ENCODE results near the gene EP400.
A peak's percentile ranks its signal among the peaks of the same experiment; 100 is the strongest.
"Not testable (repeated sequence)": the region's sequence is repeated elsewhere in the genome, so short reads cannot be mapped to it uniquely, and the experiment has no call there.

Gene EP400

GRCh38 chr12:132036063-132036683, 86.4 kb downstream of the EP400 start:
- DNase-seq (ENCODE audit: insufficient read length, low spot score) (no peak), FAIRE-seq (peak; percentile 86)

GRCh38 chr12:132040906-132041606, 91.3 kb downstream of the EP400 start:
- no peak for FAIRE-seq

GRCh38 chr12:132043216-132043615, 93.5 kb downstream of the EP400 start:
- no peak for FAIRE-seq
- DNase-seq (ENCODE audit: insufficient read length, low spot score): no peak

More at GRCh38 chr12:132040906-132041606, 91.3 kb downstream of the EP400 start:
- no peak for DNase-seq (ENCODE audit: insufficient read length, low spot score)

GRCh38 chr12:132043770-132044467, 94.2 kb downstream of the EP400 start:
- FAIRE-seq (no peak), DNase-seq (ENCODE audit: insufficient read length, low spot score) (no peak)

- no peak for FAIRE-seq
- no peak for DNase-seq (ENCODE audit: insufficient read length, low spot score)
Observed at GRCh38 chr12:132044661-132045412, 95.1 kb downstream of the EP400 start.

GRCh38 chr12:132045751-132046150, 96.0 kb downstream of the EP400 start:
- FAIRE-seq (no peak), DNase-seq (ENCODE audit: insufficient read length, low spot score) (no peak)

DNA sequence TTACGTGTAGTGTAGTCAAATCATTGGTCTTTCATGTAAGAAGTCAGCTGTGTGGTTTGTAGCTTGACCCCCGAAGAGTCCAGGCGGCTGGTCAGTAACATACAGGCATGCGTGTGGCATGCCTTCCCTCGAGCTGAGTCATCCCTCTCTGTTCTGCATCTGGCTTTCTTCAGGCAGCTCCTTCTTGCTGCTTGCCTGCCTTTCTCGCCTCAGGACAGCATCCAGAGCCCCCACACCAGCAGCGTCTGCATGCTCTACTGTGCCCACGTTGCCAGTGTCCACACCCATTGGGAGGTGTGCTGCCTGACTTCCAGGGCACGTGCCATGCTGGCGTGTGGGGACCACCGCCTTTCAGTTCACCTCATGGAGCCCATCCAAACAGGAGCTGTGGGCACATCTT, 96.8 kb downstream of the EP400 start:
- FAIRE-seq (peak; percentile 4), DNase-seq (ENCODE audit: insufficient read length, low spot score) (no peak)

- DNase-seq (ENCODE audit: insufficient read length, low spot score); FAIRE-seq: not testable (repeated sequence)
Observed at GRCh38 chr12:132047630-132048029, 97.9 kb downstream of the EP400 start.

DNA sequence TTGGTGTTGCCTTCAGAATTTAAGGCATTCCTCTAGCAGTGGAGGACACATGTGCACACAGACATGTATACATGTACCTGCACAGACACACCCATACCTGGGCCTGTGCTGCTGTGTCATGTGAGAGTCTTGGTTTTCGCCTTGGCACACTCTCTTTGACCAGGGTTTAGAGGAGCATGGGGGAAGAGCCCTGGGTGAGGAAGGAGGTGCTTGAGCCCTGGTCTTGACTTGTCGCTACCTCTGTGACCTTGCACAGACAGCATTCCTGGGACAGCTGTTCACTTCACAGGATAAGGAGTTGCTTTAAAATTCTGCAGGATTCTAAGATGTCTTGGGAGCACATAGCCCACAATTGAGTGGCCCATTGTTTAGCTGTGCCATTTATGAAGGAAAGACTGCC, 99.7 kb downstream of the EP400 start:
- no peak for FAIRE-seq
- DNase-seq (ENCODE audit: insufficient read length, low spot score): no peak

DNA sequence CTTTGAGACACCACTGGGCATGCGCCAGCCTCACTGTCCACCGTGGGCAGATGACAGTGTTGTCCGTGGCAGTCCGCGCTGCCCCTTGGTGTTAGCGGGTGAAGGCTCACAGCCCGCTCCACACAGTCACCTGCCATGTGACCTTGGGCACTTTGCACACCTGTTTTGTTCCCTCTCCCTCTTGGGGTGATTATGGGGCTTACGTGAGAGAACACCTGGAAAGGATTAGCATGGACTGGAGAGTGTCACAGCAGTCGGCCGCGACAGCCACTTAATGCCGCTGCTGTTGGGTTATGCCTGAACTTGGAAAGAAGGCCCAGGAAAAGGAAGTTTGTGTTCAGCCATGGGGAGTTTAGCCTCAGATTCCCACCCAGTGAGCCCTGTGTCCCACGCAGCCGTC, 100.1 kb downstream of the EP400 start:
- FAIRE-seq (no peak), DNase-seq (ENCODE audit: insufficient read length, low spot score) (no peak)

GRCh38 chr12:132051718-132052117, 102.0 kb downstream of the EP400 start:
- not testable (repeated sequence) for DNase-seq (ENCODE audit: insufficient read length, low spot score); FAIRE-seq

DNA sequence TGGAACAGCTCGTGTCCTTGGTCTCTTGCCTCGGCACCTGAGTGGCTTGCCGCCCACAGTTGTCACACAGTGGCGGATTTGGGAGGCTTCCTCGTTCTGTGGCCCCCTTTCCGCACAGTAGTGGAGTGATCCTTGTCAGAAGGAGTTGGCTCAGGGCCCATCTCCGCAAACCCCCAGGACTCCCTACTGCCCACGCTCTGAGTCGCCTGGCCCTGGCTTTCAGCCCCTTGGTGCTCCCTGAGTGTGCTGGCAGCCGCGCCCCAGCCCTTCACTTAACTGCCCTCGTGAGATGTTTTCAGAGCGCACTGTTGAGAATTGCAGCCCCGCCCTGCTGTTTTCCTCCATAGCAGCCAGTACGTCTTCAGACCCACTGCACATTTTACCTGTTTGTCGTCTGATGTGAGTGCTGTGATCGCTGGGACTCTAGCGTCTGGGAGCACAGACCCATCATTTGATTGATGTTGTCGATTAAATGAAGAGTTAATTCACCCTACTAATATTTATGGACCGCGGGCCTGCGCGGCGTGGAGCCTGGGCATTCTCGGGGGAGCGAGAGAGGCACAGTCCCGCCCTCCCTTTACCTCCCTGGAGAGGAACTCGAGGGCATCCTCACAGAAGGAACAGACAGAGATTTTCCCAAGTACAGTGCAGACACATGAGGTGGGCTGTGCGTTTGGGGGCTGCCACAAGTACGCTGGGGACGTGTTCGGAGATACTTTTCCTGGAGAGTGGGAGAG, 102.6 kb downstream of the EP400 start:
- FAIRE-seq (no peak), DNase-seq (ENCODE audit: insufficient read length, low spot score) (no peak)

GRCh38 chr12:132053338-132054330, 103.9 kb downstream of the EP400 start:
- DNase-seq (ENCODE audit: insufficient read length, low spot score): no peak
- FAIRE-seq: no peak

GRCh38 chr12:132054983-132055382, 105.2 kb downstream of the EP400 start:
- DNase-seq (ENCODE audit: insufficient read length, low spot score): no peak
- FAIRE-seq: no peak

GRCh38 chr12:132055535-132056096, 105.9 kb downstream of the EP400 start:
- DNase-seq (ENCODE audit: insufficient read length, low spot score) (no peak), FAIRE-seq (peak; percentile 94)

GRCh38 chr12:132056320-132056719, 106.6 kb downstream of the EP400 start:
- DNase-seq (ENCODE audit: insufficient read length, low spot score) (no peak), FAIRE-seq (no peak)

DNA sequence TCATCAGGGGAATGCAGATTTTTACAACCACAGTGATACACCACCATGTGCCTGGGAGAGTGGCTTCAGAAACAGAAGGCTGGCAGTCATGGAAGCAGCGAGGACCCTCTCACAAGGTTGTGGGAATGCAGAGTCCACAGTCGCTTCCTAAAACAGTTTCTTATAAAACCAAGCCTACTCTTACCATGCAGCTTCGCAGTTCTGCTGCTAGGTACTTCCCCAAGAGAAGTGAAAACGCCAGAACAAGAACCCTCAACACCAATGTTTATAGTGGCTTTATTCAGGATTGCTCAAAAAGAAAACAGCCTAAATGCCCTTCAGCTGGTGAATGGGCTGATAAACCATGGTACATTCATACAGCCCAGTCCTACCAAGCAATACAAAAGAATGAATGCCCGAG, 107.2 kb downstream of the EP400 start:
- FAIRE-seq: no peak
- no peak for DNase-seq (ENCODE audit: insufficient read length, low spot score)

DNA sequence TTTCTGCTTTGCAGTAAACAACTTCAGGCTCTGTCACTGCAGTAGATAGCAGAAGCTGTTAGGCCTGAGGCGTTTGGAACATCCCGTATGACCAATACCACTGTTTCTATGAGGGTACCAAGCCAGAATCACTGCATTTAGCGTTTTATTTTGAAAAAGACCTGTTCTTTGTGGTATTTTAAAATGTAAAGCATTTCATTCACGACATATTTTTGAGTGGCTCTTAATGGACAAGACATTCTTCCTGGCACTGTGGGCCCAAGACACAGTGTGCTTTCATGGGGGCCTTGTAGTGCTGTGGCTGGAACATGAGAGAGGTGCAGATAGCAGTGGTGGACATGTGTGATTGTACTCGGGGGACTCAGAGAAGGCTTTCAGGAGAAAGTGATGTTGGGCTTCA, 107.9 kb downstream of the EP400 start:
- DNase-seq (ENCODE audit: insufficient read length, low spot score) (no peak), FAIRE-seq (peak; percentile 49)

- DNase-seq (ENCODE audit: insufficient read length, low spot score) (no peak), FAIRE-seq (no peak)
Observed at GRCh38 chr12:132061197-132061596, 111.5 kb downstream of the EP400 start.

All from HTR-8/SVneo (cell line).